Immature natural killer cell (primary cell): ENCODE results near the gene PAN2. TPM values are rescaled to one million over a fixed set of nuclear protein-coding genes. Genes with fewer than 3 reads are reported as not detected.
A peak's percentile ranks its signal among the peaks of the same experiment; 100 is the strongest.
"Not testable (repeated sequence)": the region's sequence is repeated elsewhere in the genome, so short reads cannot be mapped to it uniquely, and the experiment has no call there.

Experiments
- DNase-seq, 3 donors: peaks; one replicate each; pipeline ENCODE4 v3.0.0; 2022; ENCODE audit warnings: mixed read lengths in 1 of 3
- H3K27ac Mint-ChIP-seq, 6 donors: one replicate each; pipeline ENCODE4 v1.8.0; 2020; ENCODE audit warnings: mixed read lengths in 6 of 6, mild to moderate bottlenecking in 5 of 6, inconsistent platforms in 4 of 6, moderate library complexity in 3 of 6
- H3K27me3 Mint-ChIP-seq, 3 donors: one replicate each; pipeline ENCODE4 v1.8.0; 2020 to 2021; ENCODE audit warnings: low read depth in 3 of 3, mild to moderate bottlenecking in 3 of 3, mixed read lengths in 3 of 3, moderate library complexity in 3 of 3, inconsistent platforms in 1 of 3
- H3K36me3 Mint-ChIP-seq, 3 donors: one replicate each; pipeline ENCODE4 v1.8.0; 2020; ENCODE audit warnings: mixed read lengths in 3 of 3, inconsistent platforms in 2 of 3, mild to moderate bottlenecking in 2 of 3
- H3K4me1 Mint-ChIP-seq, 2 donors: one replicate each; pipeline ENCODE4 v1.8.0; 2020; ENCODE audit warnings: inconsistent platforms in 2 of 2, mild to moderate bottlenecking in 2 of 2, mixed read lengths in 2 of 2, moderate library complexity in 1 of 2
- H3K4me3 Mint-ChIP-seq, 5 donors: one replicate each; pipeline ENCODE4 v1.8.0; 2020; ENCODE audit warnings: mild to moderate bottlenecking in 5 of 5, mixed read lengths in 5 of 5, inconsistent platforms in 3 of 5, moderate library complexity in 3 of 5
- H3K9me3 Mint-ChIP-seq, 6 donors: one replicate each; pipeline ENCODE4 v1.8.0; 2020; ENCODE audit warnings: mild to moderate bottlenecking in 6 of 6, mixed read lengths in 6 of 6, inconsistent platforms in 4 of 6, moderate library complexity in 3 of 6
- polyA plus RNA-seq, 3 donors: library from polyadenylated mRNA; unstranded; fragments of 300-500 nt; fragmentation: Illumina TruSeq; gene quantifications; one replicate each; pipeline ENCODE4 v1.2.3, GENCODE V29; 2021

Gene PAN2
- polyA plus RNA-seq, 3 donors from 2014 or later: 4.6 to 9.4 (median 8.7) TPM

DNA sequence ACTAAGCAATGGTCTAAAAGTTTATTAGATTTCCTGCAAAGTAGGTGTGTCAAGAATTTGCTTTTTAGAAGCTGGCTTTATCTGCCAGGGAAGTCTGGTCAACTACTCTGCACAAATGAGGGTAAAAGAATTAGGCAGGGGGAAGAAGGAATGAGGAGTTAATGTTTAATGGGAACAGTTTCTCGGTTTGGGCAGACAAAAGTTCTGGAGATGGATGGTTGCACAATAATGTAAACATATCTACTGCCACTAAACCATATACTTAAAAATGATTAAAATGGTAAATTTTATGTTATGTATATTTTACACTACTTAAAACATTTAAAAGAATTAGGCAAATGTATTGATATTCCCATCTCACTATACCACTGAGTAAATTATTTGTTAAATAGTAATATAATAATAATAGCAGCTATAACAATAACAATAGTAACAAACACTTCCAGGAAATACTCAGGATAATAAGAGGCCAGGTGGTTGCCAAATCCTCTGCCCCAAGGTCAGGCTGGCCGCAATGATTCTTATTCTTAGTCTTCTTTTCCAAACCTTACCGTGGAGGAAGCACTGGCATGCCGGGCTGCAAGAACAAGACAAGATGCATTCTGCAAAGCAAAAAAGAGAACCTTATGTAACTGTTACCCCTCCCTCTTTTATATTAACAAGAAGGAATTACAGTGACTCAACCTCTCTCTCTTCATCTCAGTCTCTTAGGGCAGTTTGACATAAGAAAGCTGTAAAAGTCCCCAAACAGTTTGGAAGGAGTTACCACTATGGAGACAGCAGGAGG lies 47.6 kb downstream of the PAN2 start:
- Mint-ChIP-seq H3K27ac (peak overlapping the region in 1 of 6 donors; percentile 30), H3K4me3 (no peak overlapping the region), H3K27me3 (peaks cover 2 to 5% (median 3%) of the 10 kb centered on the region in 3 donors), H3K9me3 (no peaks in the 10 kb centered on the region), H3K36me3 (peaks cover 14 to 32% (median 14%) of the 10 kb centered on the region in 3 donors), H3K4me1 (peaks cover 6 to 16% of the 10 kb centered on the region in 2 donors)
- no peak for DNase-seq

DNA sequence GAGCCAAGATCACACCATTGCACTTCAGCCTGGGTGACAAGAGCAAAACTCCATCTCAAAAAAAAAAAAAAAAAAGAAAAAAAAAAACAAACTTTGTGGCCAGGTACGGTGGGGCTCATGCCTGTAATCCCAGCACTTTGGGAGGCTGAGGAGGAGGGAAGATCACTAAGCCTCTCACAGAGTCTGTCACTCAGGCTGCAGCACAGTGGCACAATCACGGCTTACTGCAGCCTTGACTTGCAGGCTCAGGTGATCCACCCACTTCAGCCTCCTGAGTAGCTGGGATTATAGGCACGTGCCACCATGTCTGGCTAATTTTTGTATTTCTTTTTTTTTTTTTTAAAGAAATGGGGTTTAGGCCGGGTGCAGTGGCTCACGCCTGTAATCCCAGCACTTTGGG lies 49.5 kb downstream of the PAN2 start:
- DNase-seq: not testable (repeated sequence)
- H3K36me3 Mint-ChIP-seq: peaks cover 14 to 31% (median 19%) of the 10 kb centered on the region in 3 donors

DNA sequence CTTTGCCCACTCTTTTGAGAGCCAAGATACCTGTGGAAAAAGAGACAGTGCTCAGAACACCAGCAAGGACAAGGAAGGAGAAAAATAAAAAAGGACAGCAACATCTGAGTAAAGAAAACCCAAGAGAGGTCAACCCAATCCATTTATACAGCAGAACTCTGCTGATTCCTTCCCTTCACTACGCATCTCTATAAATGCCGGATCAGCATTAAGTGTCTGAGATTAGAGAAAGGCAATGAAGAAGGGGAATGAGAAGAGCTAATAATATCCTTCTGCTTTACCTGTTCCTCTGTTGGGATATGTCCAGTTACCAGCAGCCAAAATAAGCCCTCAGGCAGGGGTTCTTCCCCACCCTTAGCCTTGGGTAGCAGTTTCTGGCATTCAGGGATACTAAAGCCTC lies 51.2 kb downstream of the PAN2 start:
- peak overlapping the region in 1 of 6 donors; percentile 3 for H3K27ac Mint-ChIP-seq
- no peak overlapping the region for H3K4me3 Mint-ChIP-seq
- H3K9me3 Mint-ChIP-seq: no peaks in the 10 kb centered on the region
- peaks cover 0 to 4% (median 2%) of the 10 kb centered on the region in 3 donors for H3K27me3 Mint-ChIP-seq
- DNase-seq: no peak
- peaks cover 17 to 35% (median 23%) of the 10 kb centered on the region in 3 donors for H3K36me3 Mint-ChIP-seq
- peaks cover 4 to 7% of the 10 kb centered on the region in 2 donors for H3K4me1 Mint-ChIP-seq

More for the DNA sequence above, 49.5 kb downstream of the PAN2 start:
- not testable (repeated sequence) for H3K27me3 Mint-ChIP-seq, H3K4me1 Mint-ChIP-seq, H3K9me3 Mint-ChIP-seq, H3K27ac Mint-ChIP-seq, H3K4me3 Mint-ChIP-seq

DNA sequence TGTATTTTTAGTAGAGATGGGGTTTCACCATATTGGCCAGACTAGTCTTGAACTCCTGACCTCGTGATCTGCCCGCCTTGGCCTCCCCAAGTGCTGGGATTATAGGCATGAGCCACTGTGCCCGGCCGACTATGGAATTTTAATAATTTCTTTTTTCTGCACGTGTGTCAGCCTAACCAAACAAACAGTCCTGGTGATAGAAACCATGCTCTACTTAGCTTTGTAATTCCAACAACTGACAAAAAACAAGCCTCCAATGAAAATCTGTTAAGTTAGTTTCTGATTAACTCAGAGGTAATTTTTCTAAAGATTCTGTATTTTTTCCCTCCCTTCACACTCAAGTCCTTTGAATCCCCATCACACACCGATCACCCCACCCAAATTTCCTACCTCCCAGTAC lies 51.8 kb downstream of the PAN2 start:
- no peak for DNase-seq
- H3K27me3 Mint-ChIP-seq: peaks cover 0 to 4% (median 2%) of the 10 kb centered on the region in 3 donors
- no peaks in the 10 kb centered on the region for H3K9me3 Mint-ChIP-seq
- peak overlapping the region in 2 of 6 donors; percentile 3 to 49 for H3K27ac Mint-ChIP-seq
- H3K4me1 Mint-ChIP-seq: peaks cover 4 to 6% of the 10 kb centered on the region in 2 donors
- peaks cover 17 to 35% (median 23%) of the 10 kb centered on the region in 3 donors for H3K36me3 Mint-ChIP-seq
- H3K4me3 Mint-ChIP-seq: no peak overlapping the region

DNA sequence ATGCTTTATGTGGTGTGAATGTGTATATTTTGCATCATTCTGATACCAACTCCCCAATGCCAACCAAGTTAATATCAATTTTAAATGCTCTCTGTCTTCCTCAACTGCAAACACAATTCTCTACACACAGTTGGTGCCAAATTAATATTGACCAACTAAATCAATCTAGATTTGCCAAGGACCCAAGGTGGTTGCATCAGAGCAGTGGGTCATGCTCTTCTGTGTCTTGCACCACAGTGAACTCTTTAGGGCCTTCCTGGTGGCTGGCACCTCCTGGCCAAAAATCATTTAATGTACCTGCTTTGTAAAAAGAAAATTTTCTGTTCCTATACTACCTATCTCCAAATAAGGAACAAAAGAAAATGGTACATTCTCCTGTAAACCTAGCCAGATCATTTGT lies 53.0 kb downstream of the PAN2 start:
- H3K9me3 Mint-ChIP-seq: no peaks in the 10 kb centered on the region
- H3K27ac Mint-ChIP-seq: peak overlapping the region in 3 of 6 donors; percentile 18 to 65 (median 61)
- no peak for DNase-seq
- H3K27me3 Mint-ChIP-seq: peaks cover 0 to 4% (median 2%) of the 10 kb centered on the region in 3 donors
- H3K4me1 Mint-ChIP-seq: no peaks in the 10 kb centered on the region
- H3K36me3 Mint-ChIP-seq: peaks cover 22 to 37% (median 26%) of the 10 kb centered on the region in 3 donors
- no peak overlapping the region for H3K4me3 Mint-ChIP-seq

DNA sequence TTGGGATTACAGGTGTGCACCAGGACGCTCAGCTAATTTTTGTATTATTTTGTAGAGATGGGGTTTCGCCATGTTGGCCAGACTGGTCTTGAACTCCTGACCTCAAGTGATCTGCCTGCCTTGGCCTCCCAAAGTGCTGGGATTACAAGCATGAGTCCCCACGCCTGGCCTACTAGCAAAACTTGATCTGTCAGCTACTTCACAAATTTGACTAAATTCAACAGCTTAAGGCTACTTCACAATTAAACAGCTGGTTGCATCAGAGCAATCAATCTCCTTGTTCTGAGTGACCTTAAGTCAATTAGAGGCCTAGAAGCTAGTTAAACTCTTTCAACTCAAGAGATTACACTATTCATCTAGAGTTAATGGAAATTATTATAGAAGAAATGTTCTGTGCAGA lies 54.9 kb downstream of the PAN2 start:
- H3K27me3 Mint-ChIP-seq: peaks cover 0 to 4% (median 2%) of the 10 kb centered on the region in 3 donors
- no peak for DNase-seq
- no peaks in the 10 kb centered on the region for H3K4me1 Mint-ChIP-seq
- no peaks in the 10 kb centered on the region for H3K9me3 Mint-ChIP-seq
- no peak overlapping the region for H3K27ac Mint-ChIP-seq
- peaks cover 26 to 41% (median 29%) of the 10 kb centered on the region in 3 donors for H3K36me3 Mint-ChIP-seq
- no peak overlapping the region for H3K4me3 Mint-ChIP-seq

DNA sequence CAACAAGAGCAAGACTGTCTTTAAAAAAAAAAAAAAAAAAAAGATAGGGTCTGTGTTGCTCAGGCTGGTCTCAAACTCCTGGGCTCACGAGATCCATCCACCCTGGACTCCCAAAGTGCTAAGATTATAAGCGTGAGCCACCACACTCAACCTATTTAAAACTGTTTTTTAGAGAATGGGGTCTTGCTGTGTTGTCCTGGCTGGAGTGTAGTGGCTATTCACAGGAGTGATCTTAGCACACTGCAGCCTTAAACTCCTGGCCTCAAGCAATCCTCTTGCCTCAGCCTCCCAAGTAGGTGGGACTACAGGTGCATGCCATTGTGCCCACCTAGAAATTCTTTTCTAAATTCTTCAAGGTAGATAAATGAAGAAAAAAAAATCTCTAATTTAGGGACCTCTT lies 59.5 kb downstream of the PAN2 start:
- Mint-ChIP-seq H3K4me3 (no peak overlapping the region), H3K36me3 (peaks cover 17 to 41% (median 20%) of the 10 kb centered on the region in 3 donors), H3K4me1 (no peaks in the 10 kb centered on the region), H3K27me3 (no peaks in the 10 kb centered on the region), H3K27ac (no peak overlapping the region), H3K9me3 (no peaks in the 10 kb centered on the region)
- no peak for DNase-seq

DNA sequence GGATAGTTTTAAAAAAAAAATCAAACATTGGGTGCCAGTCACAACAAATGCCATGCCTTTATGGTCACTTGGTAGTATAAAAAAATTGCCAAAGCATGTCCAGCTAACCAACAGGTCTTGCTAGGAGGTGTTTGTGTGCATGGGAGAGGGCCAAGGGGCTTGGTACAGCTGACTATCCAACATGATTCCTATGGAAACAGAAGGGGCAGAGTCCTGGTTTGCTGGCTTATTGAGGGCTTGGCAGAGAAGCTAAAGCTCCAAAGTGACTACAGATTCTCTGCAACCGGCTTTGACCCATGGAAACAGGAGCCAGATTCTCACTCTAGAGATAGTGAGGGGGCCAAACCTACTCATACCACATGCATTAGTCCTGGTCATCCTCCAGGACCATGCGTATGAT lies 61.3 kb downstream of the PAN2 start:
- not testable (repeated sequence) for DNase-seq, H3K9me3 Mint-ChIP-seq, H3K4me1 Mint-ChIP-seq, H3K27me3 Mint-ChIP-seq, H3K4me3 Mint-ChIP-seq
- Mint-ChIP-seq H3K36me3 (peaks cover 14 to 36% (median 18%) of the 10 kb centered on the region in 3 donors), H3K27ac (peak overlapping the region in 1 of 6 donors; percentile 24)

DNA sequence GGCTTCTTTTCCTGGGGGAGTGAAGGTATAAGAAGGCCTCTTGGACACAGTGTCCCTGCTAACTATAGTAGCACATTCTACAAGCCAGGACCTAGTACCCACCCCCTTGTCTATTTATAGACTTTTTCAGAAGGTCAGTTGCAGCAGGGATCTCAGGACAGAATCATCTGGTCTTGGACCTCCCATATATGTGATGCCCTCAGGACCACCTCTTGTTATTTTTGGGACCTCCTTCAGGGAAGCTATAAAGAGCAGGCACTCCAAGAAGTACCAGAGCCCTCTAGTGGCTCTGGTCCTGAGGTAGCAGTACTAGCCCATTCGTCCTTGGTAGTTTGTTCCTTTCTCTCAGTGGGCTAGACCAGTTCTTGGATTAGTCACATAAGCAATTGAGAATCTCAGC lies 62.8 kb downstream of the PAN2 start:
- H3K27me3 Mint-ChIP-seq: peaks cover 0 to 7% (median 6%) of the 10 kb centered on the region in 3 donors
- H3K4me1 Mint-ChIP-seq: peaks cover 17 to 20% of the 10 kb centered on the region in 2 donors
- no peaks in the 10 kb centered on the region for H3K9me3 Mint-ChIP-seq
- H3K36me3 Mint-ChIP-seq: peaks cover 11 to 34% (median 16%) of the 10 kb centered on the region in 3 donors
- H3K4me3 Mint-ChIP-seq: no peak overlapping the region
- DNase-seq: no peak
- H3K27ac Mint-ChIP-seq: peak overlapping the region in 3 of 6 donors; percentile 10 to 76 (median 25)

DNA sequence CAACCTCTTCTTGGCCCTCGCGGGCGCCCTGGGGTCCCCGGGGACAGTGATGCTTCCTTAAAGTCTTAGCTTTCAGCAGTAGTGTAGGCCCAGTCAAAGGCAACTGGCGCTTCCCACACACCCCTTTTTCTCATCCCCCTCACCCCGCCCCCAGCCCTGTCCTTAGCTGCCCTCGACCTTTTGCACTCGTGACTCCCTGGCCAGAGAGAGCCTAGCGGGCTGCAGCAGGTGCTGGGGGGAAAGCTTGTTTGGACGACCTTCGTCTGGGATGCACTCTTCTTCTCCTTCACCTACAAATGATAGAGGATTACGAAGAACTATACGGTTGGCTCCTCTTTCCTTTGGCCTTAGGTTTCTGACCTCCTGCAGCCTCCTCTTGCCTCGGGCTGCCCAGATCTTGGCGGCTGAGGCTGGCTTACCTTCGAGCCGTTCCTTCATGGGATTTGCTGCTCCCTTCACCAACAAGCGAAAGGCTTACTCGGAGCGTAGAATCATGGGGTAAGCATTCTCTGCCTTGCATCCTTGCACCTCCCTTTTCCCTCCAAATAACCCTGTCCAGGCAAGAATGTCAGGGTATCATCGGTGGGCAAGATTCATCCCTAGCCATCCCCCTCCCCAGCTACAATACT lies 66.2 kb downstream of the PAN2 start:
- DNase-seq: no peak
- Mint-ChIP-seq H3K4me3 (peak overlapping the region; percentile 91 to 98 (median 97)), H3K27me3 (peaks cover 0 to 7% (median 6%) of the 10 kb centered on the region in 3 donors), H3K9me3 (no peaks in the 10 kb centered on the region), H3K4me1 (peaks cover 19 to 20% of the 10 kb centered on the region in 2 donors), H3K36me3 (peaks cover 0 to 12% (median 4%) of the 10 kb centered on the region in 3 donors), H3K27ac (peak overlapping the region; percentile 82 to 94 (median 89))

DNA sequence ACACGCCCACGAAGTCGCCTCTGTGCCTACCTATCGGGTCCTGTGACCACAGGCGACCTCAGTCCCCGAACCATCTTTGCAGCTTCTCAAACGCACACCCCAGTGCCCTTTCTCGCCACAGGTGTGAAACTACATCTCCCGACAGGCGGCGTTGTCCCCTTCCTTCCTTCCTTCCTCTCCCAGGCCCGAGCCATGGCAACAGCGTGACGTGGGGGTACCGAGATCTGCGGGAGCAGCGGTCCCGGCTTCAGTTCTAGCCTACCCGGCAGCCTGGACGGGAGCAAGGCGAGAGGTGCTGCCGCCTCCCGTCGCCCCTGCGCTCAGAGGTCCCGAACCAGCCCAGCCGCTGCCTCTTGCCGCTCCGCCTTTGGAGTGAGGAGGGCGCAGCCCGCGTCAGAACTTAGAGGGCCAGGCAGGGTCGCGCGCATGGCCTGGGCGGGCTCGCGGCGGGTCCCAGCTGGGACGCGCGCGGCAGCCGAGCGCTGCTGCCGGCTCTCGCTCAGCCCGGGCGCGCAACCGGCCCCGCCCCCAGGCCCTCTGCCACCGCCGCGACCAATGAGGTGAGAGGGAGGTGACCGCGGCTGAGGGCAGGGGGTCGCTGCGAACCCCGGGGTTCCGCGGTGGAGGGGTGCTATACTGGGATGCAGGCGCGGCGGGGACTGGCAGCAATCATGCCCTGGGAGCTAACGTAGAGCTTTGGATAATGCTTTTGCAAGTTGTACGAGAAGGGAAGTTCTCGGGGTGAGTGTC lies 66.9 kb downstream of the PAN2 start, which contains the start of gene COQ10A:
COQ10A (plus strand) TSS at position 250 of the 750 bp plus-strand sequence; CDS start at position 427, 177 bp downstream.
- Mint-ChIP-seq H3K27ac (peak within 1 kb of the TSS; percentile 91 to 98 (median 95)), H3K9me3 (no peaks in the 10 kb centered on the region), H3K4me1 (peaks cover 19 to 20% of the 10 kb centered on the region in 2 donors), H3K36me3 (peaks cover 0 to 9% (median 4%) of the 10 kb centered on the region in 3 donors), H3K27me3 (peaks cover 0 to 7% (median 6%) of the 10 kb centered on the region in 3 donors), H3K4me3 (peak within 1 kb of the TSS; percentile 91 to 98 (median 97))
- peak; percentile 88 to 89 (median 88) for DNase-seq
